ENCODE data around the gene RPL29.
"Not testable (repeated sequence)": the region's sequence is repeated elsewhere in the genome, so short reads cannot be mapped to it uniquely, and the experiment has no call there.

RPL29 gene

DNA sequence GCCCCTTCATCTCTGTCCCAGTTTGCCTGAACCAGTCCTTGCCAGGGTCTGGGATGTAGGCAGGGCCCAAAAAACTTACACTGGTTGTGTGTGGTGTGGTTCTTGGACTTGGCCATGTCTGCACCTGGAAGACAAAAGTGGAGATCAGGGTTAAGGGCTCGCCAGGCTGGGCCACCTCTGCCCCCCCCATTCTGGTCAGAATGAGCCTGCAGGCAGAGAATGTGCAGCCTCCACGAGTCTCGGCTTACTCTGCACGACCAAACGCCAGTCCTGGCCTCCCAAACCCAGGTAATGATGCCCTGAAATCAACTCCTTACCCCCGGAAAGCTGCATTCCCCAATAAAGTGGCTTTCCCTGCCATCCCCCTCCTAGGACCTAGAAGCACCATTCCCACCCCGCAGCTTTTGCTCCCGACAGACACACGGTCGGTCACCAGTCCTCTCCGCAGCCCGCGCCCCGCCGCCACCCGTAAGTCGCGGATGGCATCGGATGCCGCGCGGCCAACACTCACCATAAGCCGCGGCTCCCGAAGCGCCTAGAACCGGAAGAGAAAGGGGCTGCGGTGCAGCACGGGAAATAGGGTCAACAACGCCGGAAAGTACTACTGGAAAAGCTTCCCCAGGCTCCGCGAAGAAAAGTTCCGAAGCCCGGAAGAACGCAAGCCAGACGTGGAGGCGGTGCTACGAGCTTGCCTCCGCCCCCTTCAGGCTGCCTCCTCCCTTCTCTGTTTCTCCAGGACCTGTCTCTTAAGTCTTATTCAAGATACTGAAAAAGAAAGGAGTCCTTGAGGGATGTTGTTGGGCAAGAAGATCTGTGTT lies at the start of gene RPL29:
Gene RPL29, minus strand, starts transcription at position 550 of the 818 bp plus-strand sequence. Its CDS starts 434 bp downstream, at position 116.
- DNase-seq: peak; percentile 96

DNA sequence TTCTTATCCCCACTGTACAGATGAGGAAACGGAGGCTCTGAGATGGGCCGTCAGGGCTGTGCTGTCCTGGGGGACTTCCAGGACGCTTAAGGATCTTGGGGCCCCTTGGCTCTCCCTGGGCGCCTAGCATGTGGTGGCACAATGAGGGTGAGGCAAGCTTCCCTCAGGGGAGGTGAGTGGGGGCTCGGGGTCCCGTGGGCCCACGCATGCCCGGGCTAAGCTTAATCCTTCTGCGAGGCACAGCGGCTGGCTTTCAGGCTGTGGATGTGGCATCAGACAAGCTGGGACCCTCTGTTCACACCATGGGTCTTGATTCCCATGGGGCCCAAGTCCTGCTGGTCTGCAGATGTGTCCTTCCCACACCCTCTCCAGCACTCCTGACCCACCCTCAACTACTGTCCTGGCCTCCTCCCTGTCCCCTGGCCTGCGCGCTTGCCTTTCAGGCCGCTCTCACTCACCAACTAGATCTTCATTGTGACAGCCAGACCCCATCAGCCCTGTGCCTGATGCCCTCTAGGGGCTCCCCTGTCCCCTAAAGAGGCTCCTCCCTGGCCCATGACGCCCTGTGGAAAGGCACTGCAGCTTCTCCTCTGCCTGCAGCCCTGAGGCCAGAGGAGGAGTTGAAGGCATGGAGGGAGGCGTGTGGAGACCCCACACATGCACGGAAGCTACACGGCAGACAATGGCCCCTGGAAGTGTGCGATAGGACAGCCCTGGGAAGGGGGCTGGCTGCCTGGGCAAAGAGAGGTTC lies 49.3 kb upstream of the RPL29 start:
- DNase-seq: no peak

GRCh38 chr3:52043750-52044149 lies 48.1 kb upstream of the RPL29 start:
- no peak for DNase-seq

- not testable (repeated sequence) for DNase-seq
These were observed 47.3 kb upstream of the RPL29 start for GRCh38 chr3:52043039-52043438.

DNA sequence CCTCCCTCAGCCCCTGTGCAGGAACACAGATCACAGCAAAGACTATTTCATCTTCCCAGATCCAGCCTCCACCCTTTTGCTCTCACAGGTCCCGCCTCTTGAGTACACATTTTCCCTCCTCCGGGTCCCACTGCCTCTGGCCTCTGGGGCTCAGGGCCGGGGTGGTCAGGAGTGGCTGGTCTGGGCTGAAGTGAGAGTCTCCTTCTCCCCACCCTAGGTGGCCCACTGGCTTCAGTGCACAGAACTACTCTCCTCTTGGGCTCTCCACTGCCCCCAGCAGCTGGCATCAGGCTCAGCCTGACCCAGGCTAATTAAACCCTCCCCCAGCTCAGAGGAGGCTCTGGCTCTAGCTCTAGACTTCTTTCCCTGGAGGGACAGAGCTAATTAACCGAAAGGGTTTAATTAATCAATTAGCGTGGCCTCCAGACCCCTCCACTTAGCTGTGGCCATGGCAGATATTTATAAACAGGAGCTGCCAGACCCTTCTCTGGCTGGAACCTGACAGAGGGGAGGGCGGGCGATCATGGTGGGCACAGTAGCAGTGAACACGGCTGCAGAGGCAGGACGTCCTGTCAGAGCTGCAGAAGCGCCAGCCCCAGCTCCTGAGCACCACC lies 45.5 kb upstream of the RPL29 start:
- no peak for DNase-seq

DNA sequence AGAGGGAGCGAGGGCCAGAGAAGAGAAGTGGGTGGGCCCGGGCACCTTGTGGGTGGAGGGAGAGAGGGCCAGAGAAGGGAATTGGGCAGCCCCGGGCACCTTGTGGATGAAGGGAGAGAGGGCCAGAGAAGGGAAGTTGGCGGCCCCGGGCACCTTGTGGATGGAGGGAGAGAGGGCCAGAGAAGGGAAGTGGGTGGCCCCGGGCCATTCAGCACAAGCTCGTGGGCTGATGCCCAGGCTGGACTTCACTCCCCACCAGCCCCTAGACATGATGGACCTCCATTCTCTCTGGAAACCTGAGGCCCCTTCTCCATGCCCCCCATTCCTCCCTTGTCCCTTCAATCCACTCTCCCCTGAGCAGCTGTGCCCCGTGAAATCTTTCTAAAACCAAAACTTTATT lies 44.9 kb upstream of the RPL29 start:
- DNase-seq: no peak

DNA sequence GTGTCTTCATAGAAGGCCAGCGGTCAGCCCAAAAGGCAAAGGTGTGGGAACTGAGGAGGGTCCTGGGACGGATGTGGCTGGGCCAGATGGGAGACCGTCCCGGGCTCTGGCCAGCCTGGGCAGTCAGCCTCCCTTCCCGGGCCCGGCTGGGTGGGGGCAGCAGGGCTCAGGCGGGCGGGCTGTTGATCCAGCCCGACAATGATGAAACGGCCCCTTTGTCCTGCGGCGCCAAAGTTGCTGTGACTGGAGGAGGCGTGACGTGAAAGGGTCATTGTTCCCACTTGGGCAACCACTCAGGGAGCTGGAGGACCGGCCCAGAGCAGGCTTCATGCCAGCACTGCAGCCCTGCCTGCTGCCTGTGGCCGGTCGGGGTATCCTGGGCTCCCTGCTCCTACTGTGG lies 44.2 kb upstream of the RPL29 start:
- DNase-seq: no peak

- no peak for DNase-seq
These were observed 43.7 kb upstream of the RPL29 start for GRCh38 chr3:52039426-52039825.

- DNase-seq: no peak
These were observed 42.5 kb upstream of the RPL29 start for GRCh38 chr3:52038227-52038626.

GRCh38 chr3:52037291-52037690 lies 41.6 kb upstream of the RPL29 start:
- DNase-seq: no peak

- no peak for DNase-seq
These were observed 41.1 kb upstream of the RPL29 start for GRCh38 chr3:52036829-52037228.

DNA sequence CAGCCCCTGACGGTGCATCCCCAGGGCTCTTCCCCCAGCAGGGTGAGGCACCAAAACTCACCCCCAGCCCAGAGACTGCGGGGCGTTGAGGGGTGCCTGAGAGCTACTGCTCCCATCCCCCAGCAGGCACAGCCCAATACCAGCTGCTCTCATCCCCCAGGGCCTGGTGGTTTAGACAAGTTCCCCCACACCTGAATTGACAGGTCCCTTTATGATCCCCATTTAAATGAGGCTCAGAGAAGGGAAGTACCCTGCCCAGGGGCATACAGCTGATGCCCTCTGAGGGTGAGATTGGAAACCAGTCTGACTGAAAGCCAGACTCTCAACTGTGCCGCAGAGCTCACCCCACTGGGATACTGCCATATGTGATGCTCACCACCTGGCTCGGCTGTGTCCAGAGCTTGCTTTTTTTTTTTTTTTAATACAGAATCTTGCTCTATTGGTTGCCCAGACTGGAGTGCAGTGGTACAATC lies 40.6 kb upstream of the RPL29 start:
- DNase-seq: no peak

GRCh38 chr3:52034651-52035050 lies 39.0 kb upstream of the RPL29 start:
- DNase-seq: no peak

DNA sequence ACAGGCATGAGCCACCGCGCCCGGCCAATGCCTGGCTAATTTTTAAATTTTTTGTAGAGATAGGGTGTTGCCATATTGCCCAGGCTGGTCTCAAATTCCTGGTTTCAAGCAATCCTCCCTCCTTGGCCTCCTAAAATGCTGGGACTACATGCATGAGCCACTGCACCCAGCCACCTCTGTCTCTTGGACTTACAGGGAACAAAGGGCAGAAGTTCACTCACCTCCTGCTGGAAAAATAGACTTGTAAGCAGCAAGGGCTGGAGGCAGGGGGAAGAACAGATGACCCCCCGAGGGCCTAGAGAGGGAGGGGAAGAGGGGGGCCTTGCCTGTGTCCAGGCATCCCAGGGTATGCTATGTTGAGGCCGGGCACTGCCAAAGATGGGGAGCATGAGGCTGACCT lies 38.5 kb upstream of the RPL29 start:
- DNase-seq: no peak

- DNase-seq: not testable (repeated sequence)
These were observed 38.1 kb upstream of the RPL29 start for GRCh38 chr3:52033748-52034147.

GRCh38 chr3:52032702-52033408 lies 37.2 kb upstream of the RPL29 start:
- no peak for DNase-seq

DNA sequence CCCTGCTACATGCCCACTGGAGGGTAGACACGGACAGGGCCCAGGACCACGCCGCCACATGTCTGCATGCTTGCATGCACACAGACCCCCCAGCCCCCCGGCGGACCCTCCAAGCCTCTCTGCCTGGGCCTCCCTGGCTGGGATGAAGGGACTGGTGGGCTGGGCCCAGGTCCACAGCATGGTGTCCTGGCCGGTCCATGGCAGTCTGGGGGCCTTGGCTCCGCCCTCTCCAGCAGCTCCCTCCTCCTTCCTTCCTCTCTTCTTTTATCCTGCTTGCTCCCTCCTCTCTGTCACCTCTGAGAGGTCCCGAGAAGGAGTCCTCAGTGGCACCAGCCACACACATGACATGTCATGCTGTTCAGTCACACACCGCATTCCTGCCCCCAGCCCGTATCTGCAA lies 36.2 kb upstream of the RPL29 start:
- DNase-seq: no peak

- DNase-seq: no peak
These were observed 35.1 kb upstream of the RPL29 start for GRCh38 chr3:52030714-52031310.

GRCh38 chr3:52029535-52029934 lies 33.8 kb upstream of the RPL29 start:
- no peak for DNase-seq

GRCh38 chr3:52029053-52029452 lies 33.4 kb upstream of the RPL29 start:
- DNase-seq: no peak

DNA sequence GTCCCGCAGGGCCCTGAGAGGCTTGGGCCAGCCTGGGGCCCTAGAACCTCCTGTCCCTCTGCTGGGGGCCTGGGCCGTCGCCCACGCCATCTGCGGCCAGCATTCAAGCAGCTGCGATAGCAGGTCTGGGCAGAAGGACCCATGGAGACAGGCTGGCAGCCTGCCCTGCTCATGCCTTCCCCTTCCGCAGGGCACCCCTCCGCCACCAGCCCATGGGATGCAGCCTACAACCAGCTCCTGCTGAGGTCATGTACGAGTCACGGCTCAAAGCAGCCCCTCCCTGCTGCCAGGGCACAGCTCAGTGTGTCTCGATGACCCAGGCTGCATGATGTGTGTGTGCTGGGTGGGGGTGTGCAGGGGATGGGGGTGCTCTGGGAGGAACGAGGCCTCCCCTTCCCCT lies 32.9 kb upstream of the RPL29 start:
- no peak for DNase-seq

DNA sequence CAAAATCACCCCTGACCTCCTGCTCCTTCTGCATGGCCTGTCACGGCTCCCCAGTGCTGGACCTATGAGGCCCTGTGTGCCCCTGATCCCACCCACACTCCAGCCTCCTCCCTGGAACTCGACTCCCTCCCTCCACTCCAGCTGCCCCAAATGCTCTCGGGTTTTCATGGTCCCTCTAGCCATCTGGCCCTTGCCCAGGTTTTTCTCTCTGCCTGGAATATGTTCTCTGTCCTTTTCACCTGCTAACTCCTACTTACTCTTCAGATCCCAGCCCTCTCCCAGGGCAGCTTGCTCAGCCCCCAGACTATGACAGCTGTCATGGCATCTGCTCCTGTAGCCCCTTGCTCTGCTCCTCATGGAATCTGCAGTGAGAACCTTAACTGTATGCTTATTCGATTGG lies 30.3 kb upstream of the RPL29 start:
- DNase-seq: no peak

DNA sequence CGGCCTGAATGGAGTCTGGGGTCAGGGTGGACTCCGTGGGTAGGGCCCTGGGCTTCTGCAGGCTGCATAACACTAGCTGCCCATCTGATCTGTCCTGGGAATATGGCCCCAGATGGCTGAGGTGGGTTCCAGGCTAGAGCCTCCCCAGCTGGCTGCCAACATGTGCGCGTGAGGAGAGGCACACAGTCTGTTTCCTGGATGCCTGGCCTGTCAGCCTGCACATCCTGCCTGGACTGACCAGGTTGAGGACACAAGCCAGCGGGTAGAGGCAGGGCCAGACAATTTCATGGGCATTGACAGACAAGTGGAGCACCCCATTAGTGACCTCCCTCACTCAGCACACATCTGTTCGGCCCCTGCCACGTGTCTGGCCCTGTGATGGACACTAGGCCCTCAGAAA lies 29.8 kb upstream of the RPL29 start:
- DNase-seq: no peak

All from MV-4-11 (cell line).